ENCODE results near the gene ACTL6A.

ACTL6A gene

DNA sequence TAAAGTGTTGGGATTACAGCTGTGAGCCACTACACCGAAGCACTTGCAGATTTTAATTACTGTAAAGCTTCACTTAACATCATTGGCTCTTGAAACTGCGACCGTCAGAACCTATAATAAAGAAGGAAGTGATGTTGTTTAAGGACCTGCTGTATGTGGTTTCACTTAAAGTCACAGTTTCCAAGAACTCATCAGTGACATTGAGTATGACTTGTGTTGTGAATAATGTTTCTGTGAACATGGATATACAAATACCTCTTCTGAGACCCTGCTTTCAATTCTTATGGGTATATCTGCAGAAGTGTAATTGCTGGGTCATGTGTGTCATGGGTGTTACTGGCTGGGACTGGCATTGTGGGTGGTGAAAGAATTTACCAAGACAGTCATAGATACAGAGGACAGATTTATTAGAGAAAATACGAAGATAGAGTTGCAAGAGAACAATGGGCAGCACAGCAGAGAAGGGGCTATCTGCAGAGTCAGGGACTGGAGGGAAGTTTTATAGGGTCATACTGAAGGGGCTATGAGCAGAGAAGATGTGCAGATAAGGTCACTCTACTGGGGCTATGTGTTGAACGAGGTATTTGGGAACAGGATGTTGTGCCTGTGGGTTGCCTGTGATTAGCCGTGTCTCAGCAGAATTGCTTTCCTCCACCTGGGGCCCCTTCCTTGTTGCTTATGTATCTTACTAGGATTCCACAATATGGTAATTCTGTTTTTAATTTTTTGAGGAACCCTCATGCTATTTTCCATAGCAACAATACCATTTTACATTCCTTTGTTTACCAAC lies 46.4 kb downstream of the ACTL6A start:
- H3K4me3 ChIP-seq (ENCODE audit: insufficient read length, low read depth) = no peak overlapping the region
- H3K9ac ChIP-seq (ENCODE audit: insufficient read length, low read depth) = no peak overlapping the region
- no peaks in the 10 kb centered on the region for H3K4me1 ChIP-seq (ENCODE audit: insufficient read depth, insufficient read length)
- H3K9me3 ChIP-seq (ENCODE audit: insufficient read depth, low read length) = no peaks in the 10 kb centered on the region
- H3K27me3 ChIP-seq (ENCODE audit: insufficient read depth, insufficient read length) = no peaks in the 10 kb centered on the region
- no peak for DNase-seq (ENCODE audit: low read depth, low spot score)
- TF ChIP-seq ZNF274 (IDR thresholded peaks at IDR 0.05; ENCODE audit: low read depth, low read length) (no peak), SUZ12 (IDR thresholded peaks at IDR 0.05; ENCODE audit: extremely low read depth, insufficient read depth, insufficient read length) (no peak), YY1 (IDR thresholded peaks at IDR 0.05; ENCODE audit: insufficient read depth, insufficient read length) (no peak)
- H3K36me3 ChIP-seq (ENCODE audit: insufficient read depth, insufficient read length, low read length) = peaks cover 27% of the 10 kb centered on the region

DNA sequence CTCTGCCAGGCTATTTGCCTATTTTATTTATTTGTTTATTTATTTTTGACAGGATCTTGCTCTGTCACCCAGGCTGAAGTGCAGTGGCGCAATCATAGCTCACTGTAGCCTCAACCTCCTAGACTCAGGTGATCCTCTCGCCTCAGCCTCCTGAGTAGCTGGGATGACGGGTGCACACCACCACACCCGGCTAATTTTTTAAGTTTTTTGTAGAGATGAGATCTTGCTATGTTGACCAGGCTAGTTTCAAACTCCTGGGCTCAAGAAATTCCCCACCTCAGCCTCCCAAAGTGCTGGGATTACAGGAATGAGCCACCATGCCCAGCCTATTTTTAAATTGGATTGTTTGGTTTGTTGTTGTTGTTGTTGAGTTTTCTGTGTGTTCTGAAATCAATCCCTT lies 47.3 kb downstream of the ACTL6A start:
- no peak for TF ChIP-seq ZNF274 (IDR thresholded peaks at IDR 0.05; ENCODE audit: low read depth, low read length)
- no peak for TF ChIP-seq YY1 (IDR thresholded peaks at IDR 0.05; ENCODE audit: insufficient read depth, insufficient read length)
- no peak for TF ChIP-seq SUZ12 (IDR thresholded peaks at IDR 0.05; ENCODE audit: extremely low read depth, insufficient read depth, insufficient read length)
- no peak for DNase-seq (ENCODE audit: low read depth, low spot score)
- Histone ChIP-seq H3K9me3 (ENCODE audit: insufficient read depth, low read length) (no peaks in the 10 kb centered on the region), H3K4me1 (ENCODE audit: insufficient read depth, insufficient read length) (no peaks in the 10 kb centered on the region), H3K9ac (ENCODE audit: insufficient read length, low read depth) (no peak overlapping the region), H3K36me3 (ENCODE audit: insufficient read depth, insufficient read length, low read length) (peaks cover 28% of the 10 kb centered on the region), H3K4me3 (ENCODE audit: insufficient read length, low read depth) (no peak overlapping the region), H3K27me3 (ENCODE audit: insufficient read depth, insufficient read length) (no peaks in the 10 kb centered on the region)

DNA sequence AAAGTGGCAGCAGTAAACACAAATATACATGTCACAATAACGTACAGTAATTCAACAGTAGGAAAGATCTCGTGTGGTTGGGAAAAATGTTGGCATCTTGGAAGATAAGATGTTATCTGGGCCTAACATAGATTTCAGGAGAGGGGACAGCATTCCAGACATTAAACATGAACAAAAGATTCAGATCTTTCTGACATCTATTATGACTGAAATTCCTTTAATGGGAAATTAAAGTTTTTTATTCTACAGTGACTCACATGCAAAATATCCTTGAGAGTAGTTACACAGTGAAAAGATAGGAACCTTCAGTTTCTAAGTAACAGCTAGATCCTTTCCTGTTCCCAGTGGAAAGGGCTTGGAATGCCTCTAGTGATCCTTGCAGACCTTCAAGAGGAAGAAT lies 51.1 kb downstream of the ACTL6A start:
- Histone ChIP-seq H3K4me1 (ENCODE audit: insufficient read depth, insufficient read length) (no peaks in the 10 kb centered on the region), H3K9me3 (ENCODE audit: insufficient read depth, low read length) (no peaks in the 10 kb centered on the region), H3K4me3 (ENCODE audit: insufficient read length, low read depth) (no peak overlapping the region), H3K36me3 (ENCODE audit: insufficient read depth, insufficient read length, low read length) (peaks cover 47% of the 10 kb centered on the region), H3K9ac (ENCODE audit: insufficient read length, low read depth) (no peak overlapping the region), H3K27me3 (ENCODE audit: insufficient read depth, insufficient read length) (no peaks in the 10 kb centered on the region)
- DNase-seq (ENCODE audit: low read depth, low spot score) = no peak
- TF ChIP-seq ZNF274 (IDR thresholded peaks at IDR 0.05; ENCODE audit: low read depth, low read length) (no peak), SUZ12 (IDR thresholded peaks at IDR 0.05; ENCODE audit: extremely low read depth, insufficient read depth, insufficient read length) (no peak), YY1 (IDR thresholded peaks at IDR 0.05; ENCODE audit: insufficient read depth, insufficient read length) (no peak)

DNA sequence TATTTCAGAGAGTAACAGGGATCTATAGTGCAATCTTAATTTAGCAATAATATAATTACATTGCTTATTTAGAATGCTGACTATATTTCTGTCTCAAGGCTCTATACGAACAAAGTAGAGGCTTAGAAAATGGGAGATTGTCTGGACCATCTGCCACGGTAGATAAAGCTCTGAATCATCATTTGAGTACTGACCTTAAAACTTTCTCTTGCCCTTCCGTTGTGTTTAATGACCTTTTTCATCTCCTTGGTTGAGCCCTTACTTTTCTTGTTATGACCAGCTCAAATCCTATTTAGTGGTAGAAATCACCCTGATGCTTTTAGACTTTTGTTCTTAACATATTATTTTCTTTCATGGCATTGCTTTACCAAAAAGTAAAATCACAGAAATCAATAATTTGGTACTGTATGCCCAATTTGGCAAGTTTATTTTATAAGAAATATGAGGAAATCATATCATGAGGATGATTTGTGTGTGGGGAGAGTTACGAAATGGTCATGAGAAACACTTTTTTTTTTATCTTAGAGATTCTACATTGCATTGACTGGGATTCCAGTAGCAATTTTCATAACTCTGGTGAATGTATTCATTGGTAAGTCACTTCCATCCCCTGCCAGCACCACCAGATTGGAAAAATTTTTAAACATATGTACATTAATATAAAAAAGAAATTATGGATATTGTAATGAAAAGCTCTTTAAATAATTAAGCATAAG lies 52.9 kb downstream of the ACTL6A start:
- Histone ChIP-seq H3K4me3 (ENCODE audit: insufficient read length, low read depth) (no peak overlapping the region), H3K36me3 (ENCODE audit: insufficient read depth, insufficient read length, low read length) (peaks cover 40% of the 10 kb centered on the region), H3K4me1 (ENCODE audit: insufficient read depth, insufficient read length) (no peaks in the 10 kb centered on the region), H3K9me3 (ENCODE audit: insufficient read depth, low read length) (no peaks in the 10 kb centered on the region), H3K9ac (ENCODE audit: insufficient read length, low read depth) (no peak overlapping the region), H3K27me3 (ENCODE audit: insufficient read depth, insufficient read length) (no peaks in the 10 kb centered on the region)
- DNase-seq (ENCODE audit: low read depth, low spot score) = no peak
- TF ChIP-seq SUZ12 (IDR thresholded peaks at IDR 0.05; ENCODE audit: extremely low read depth, insufficient read depth, insufficient read length) (no peak), YY1 (IDR thresholded peaks at IDR 0.05; ENCODE audit: insufficient read depth, insufficient read length) (no peak), ZNF274 (IDR thresholded peaks at IDR 0.05; ENCODE audit: low read depth, low read length) (no peak)

DNA sequence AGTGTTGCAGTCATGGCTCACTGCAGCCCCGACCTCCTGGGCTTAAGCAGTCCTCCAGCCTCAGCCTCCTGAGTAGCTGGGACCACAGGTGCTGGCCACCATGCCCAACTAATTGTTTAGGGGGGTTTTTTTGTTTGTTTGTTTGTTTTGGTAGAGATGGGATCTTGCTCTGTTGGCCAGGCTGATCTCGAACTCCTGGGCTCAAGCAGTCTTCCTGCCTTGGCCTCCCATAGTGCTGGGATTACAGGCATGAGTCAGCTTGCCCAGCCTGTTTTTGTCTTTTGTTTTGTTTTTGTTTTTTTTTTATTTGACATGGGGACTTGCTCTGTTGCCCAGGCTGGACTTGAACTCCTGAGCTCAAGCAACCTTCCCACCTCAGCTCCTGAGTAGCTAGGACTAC lies 59.3 kb downstream of the ACTL6A start:
- no peak overlapping the region for H3K9ac ChIP-seq (ENCODE audit: insufficient read length, low read depth)
- DNase-seq (ENCODE audit: low read depth, low spot score) = no peak
- no peaks in the 10 kb centered on the region for H3K4me1 ChIP-seq (ENCODE audit: insufficient read depth, insufficient read length)
- H3K4me3 ChIP-seq (ENCODE audit: insufficient read length, low read depth) = no peak overlapping the region
- H3K9me3 ChIP-seq (ENCODE audit: insufficient read depth, low read length) = no peaks in the 10 kb centered on the region
- TF ChIP-seq YY1 (IDR thresholded peaks at IDR 0.05; ENCODE audit: insufficient read depth, insufficient read length) (no peak), ZNF274 (IDR thresholded peaks at IDR 0.05; ENCODE audit: low read depth, low read length) (no peak), SUZ12 (IDR thresholded peaks at IDR 0.05; ENCODE audit: extremely low read depth, insufficient read depth, insufficient read length) (no peak)
- H3K27me3 ChIP-seq (ENCODE audit: insufficient read depth, insufficient read length) = no peaks in the 10 kb centered on the region
- H3K36me3 ChIP-seq (ENCODE audit: insufficient read depth, insufficient read length, low read length) = peaks cover 72% of the 10 kb centered on the region

DNA sequence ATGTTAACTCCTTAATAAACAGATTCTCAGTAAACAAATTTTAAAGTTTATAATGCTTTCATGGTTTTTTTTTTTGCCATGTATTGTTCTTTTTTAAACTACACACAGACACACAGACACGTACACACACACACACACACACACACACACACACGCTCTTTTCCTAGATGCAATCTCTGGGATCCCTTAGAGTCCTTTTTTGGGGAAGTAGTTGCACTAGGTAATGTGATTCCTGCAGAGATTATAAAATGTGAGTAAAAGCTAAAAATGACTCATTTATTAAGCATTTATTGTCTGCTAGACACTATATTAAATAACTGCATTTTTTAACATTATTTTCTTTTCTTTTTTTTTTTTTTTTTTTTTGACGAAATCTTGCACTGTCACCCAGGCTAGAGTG lies 61.7 kb downstream of the ACTL6A start:
- H3K36me3 ChIP-seq (ENCODE audit: insufficient read depth, insufficient read length, low read length) = peaks cover 52% of the 10 kb centered on the region

DNA sequence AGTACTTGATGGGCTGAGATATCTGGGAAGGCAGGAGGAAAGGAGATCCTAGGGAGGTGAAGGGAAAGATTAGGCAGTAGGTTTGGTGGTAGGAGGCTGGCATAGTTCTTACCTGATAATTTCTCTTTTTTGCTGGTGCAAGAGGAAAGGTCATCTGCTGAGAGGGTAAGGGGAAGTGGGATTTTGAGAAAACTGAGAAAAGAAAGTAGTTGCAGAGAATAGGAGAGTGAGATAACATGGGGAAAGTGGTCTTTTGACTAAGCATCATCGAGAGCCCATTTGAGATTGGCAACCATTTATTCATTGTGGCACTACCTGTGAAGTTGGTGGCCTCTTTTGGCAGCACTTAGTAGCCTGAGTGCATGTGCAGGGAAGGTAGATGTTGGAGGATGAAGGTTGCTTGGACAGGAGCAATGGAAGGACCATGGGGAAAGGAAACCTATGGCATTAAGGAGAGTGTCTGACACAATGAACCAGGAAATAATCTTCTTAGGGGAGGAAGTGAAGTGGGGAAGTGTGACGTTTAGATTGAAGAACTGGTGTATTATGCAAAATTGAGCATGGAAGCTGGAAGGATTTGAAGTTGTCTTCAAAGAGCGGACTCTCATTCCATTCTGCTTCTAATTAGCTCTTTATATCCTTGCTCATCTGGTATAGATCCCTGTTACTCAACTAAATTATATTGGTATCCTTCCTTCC lies 68.2 kb downstream of the ACTL6A start:
- Histone ChIP-seq H3K9ac (ENCODE audit: insufficient read length, low read depth) (no peak overlapping the region), H3K36me3 (ENCODE audit: insufficient read depth, insufficient read length, low read length) (no peaks in the 10 kb centered on the region), H3K4me3 (ENCODE audit: insufficient read length, low read depth) (no peak overlapping the region), H3K4me1 (ENCODE audit: insufficient read depth, insufficient read length) (no peaks in the 10 kb centered on the region), H3K27me3 (ENCODE audit: insufficient read depth, insufficient read length) (no peaks in the 10 kb centered on the region), H3K9me3 (ENCODE audit: insufficient read depth, low read length) (no peaks in the 10 kb centered on the region)
- TF ChIP-seq YY1 (IDR thresholded peaks at IDR 0.05; ENCODE audit: insufficient read depth, insufficient read length) (no peak), SUZ12 (IDR thresholded peaks at IDR 0.05; ENCODE audit: extremely low read depth, insufficient read depth, insufficient read length) (no peak), ZNF274 (IDR thresholded peaks at IDR 0.05; ENCODE audit: low read depth, low read length) (no peak)
- no peak for DNase-seq (ENCODE audit: low read depth, low spot score)

More for the DNA sequence above, 61.7 kb downstream of the ACTL6A start:
- H3K9me3 ChIP-seq (ENCODE audit: insufficient read depth, low read length) = no peaks in the 10 kb centered on the region
- no peaks in the 10 kb centered on the region for H3K27me3 ChIP-seq (ENCODE audit: insufficient read depth, insufficient read length)
- TF ChIP-seq YY1 (IDR thresholded peaks at IDR 0.05; ENCODE audit: insufficient read depth, insufficient read length) (no peak), SUZ12 (IDR thresholded peaks at IDR 0.05; ENCODE audit: extremely low read depth, insufficient read depth, insufficient read length) (no peak), ZNF274 (IDR thresholded peaks at IDR 0.05; ENCODE audit: low read depth, low read length) (no peak)
- no peaks in the 10 kb centered on the region for H3K4me1 ChIP-seq (ENCODE audit: insufficient read depth, insufficient read length)
- no peak overlapping the region for H3K9ac ChIP-seq (ENCODE audit: insufficient read length, low read depth)
- H3K4me3 ChIP-seq (ENCODE audit: insufficient read length, low read depth) = no peak overlapping the region
- DNase-seq (ENCODE audit: low read depth, low spot score) = no peak
